ENCODE results near the gene DENND6A. TPM values are rescaled to one million over a fixed set of nuclear protein-coding genes. Genes with fewer than 3 reads are reported as not detected.

The DENND6A gene
- total RNA-seq, 4 donors from 2014 or later, result 9.4 to 29.7 (median 18.9) TPM

- H3K4me3 ChIP-seq, result no peak overlapping the region
- intact Hi-C loops (cut with DNase I; ENCODE audit: low total_unique reads) (no loop called here), in situ Hi-C loops (cut with MboI; ENCODE audit: low pct_ligation_motif_present in 1 of 4, low pct_unique_long_range_greater_than_20kb in 1 of 4, low sequenced_read_pairs in 3 of 4) (no loop called here)
- no peaks in the 10 kb centered on the region for H3K36me3 ChIP-seq
- no peak overlapping the region for H3K27ac ChIP-seq
- 94 to 100% methylated on average over 5 to 11 of the region's 11 CpGs for WGBS, 2 donors (ENCODE audit: low coverage in 1 of 2)
- no peaks in the 10 kb centered on the region for H3K4me1 ChIP-seq
- H3K27me3 ChIP-seq, result no peaks in the 10 kb centered on the region
- DNase-seq, result no peak
- TF ChIP-seq EP300 (IDR thresholded peaks at IDR 0.05; ENCODE audit: low read depth), result no peak
- TF ChIP-seq POLR2A (IDR thresholded peaks at IDR 0.05), result no peak
- no peak for TF ChIP-seq CTCF (IDR thresholded peaks at IDR 0.05)
- no peaks in the 10 kb centered on the region for H3K9me3 ChIP-seq
Measured at GRCh38 chr3:57729334-57730045, 36.6 kb upstream of the DENND6A start.

- WGBS, 2 donors (ENCODE audit: low coverage in 1 of 2), result 75 to 81% methylated on average over 1 to 5 of the region's 5 CpGs
- DNase-seq, result no peak
- Histone ChIP-seq H3K4me1 (no peaks in the 10 kb centered on the region), H3K4me3 (no peak overlapping the region), H3K27ac (no peak overlapping the region), H3K27me3 (no peaks in the 10 kb centered on the region), H3K9me3 (no peaks in the 10 kb centered on the region), H3K36me3 (no peaks in the 10 kb centered on the region)
- in situ Hi-C loops (cut with MboI; ENCODE audit: low pct_ligation_motif_present in 1 of 4, low pct_unique_long_range_greater_than_20kb in 1 of 4, low sequenced_read_pairs in 3 of 4) (no loop called here), intact Hi-C loops (cut with DNase I; ENCODE audit: low total_unique reads) (no loop called here)
- TF ChIP-seq CTCF (IDR thresholded peaks at IDR 0.05) (no peak), POLR2AphosphoS5 (IDR thresholded peaks at IDR 0.05) (no peak), POLR2A (IDR thresholded peaks at IDR 0.05) (no peak), EP300 (IDR thresholded peaks at IDR 0.05; ENCODE audit: low read depth) (no peak)
Measured at GRCh38 chr3:57727106-57727505, 34.2 kb upstream of the DENND6A start.

- DNase-seq, result no peak
- intact Hi-C loops (cut with DNase I; ENCODE audit: low total_unique reads), result no loop called here
- TF ChIP-seq POLR2A (IDR thresholded peaks at IDR 0.05) (no peak), EP300 (IDR thresholded peaks at IDR 0.05; ENCODE audit: low read depth) (no peak), CTCF (IDR thresholded peaks at IDR 0.05) (no peak), POLR2AphosphoS5 (IDR thresholded peaks at IDR 0.05) (no peak)
- in situ Hi-C loops (cut with MboI; ENCODE audit: low pct_ligation_motif_present in 1 of 4, low pct_unique_long_range_greater_than_20kb in 1 of 4, low sequenced_read_pairs in 3 of 4), result no loop called here
- Histone ChIP-seq H3K9me3 (no peaks in the 10 kb centered on the region), H3K27ac (no peak overlapping the region), H3K4me1 (no peaks in the 10 kb centered on the region), H3K27me3 (no peaks in the 10 kb centered on the region), H3K36me3 (no peaks in the 10 kb centered on the region), H3K4me3 (no peak overlapping the region)
Measured at GRCh38 chr3:57726397-57726796, 33.5 kb upstream of the DENND6A start.

GRCh38 chr3:57718118-57718517 is 25.2 kb upstream of the DENND6A start:
- no peaks in the 10 kb centered on the region for H3K36me3 ChIP-seq
- TF ChIP-seq CTCF (IDR thresholded peaks at IDR 0.05) (no peak), POLR2A (IDR thresholded peaks at IDR 0.05) (no peak), POLR2AphosphoS5 (IDR thresholded peaks at IDR 0.05) (no peak), EP300 (IDR thresholded peaks at IDR 0.05; ENCODE audit: low read depth) (no peak)
- in situ Hi-C loops (cut with MboI; ENCODE audit: low pct_ligation_motif_present in 1 of 4, low pct_unique_long_range_greater_than_20kb in 1 of 4, low sequenced_read_pairs in 3 of 4) (no loop called here), intact Hi-C loops (cut with DNase I; ENCODE audit: low total_unique reads) (no loop called here)
- no peaks in the 10 kb centered on the region for H3K4me1 ChIP-seq
- DNase-seq, result no peak
- no peaks in the 10 kb centered on the region for H3K9me3 ChIP-seq
- H3K27ac ChIP-seq, result no peak overlapping the region
- WGBS, 2 donors (ENCODE audit: low coverage in 1 of 2), result 71 to 88% methylated on average over 1 of the region's 1 CpG
- no peaks in the 10 kb centered on the region for H3K27me3 ChIP-seq
- H3K4me3 ChIP-seq, result no peak overlapping the region
